Measurements from ENCODE around the gene UMODL1.
A peak's percentile ranks its signal among the peaks of the same experiment; 100 is the strongest.

The UMODL1 gene
- long read RNA-seq, donor 1, result 0 reads
- long read RNA-seq, donor 2, result 0 reads
- long read RNA-seq, donor 3, result 0 reads
- long read RNA-seq, donor 4, result 0 reads
- long read RNA-seq, donor 5, result 0 reads
- long read RNA-seq, donor 6, result 0 reads
- long read RNA-seq, donor 7, result 0 reads
- long read RNA-seq, donor 8, result 0 reads

GRCh38 chr21:42071146-42071737 is at the start of gene UMODL1:
TSS of gene UMODL1 (plus strand) at chr21:42071317. CDS start at chr21:42071317, 0 bp downstream.
- DNase-seq, result no peak

- peak; percentile 30 for DNase-seq
These were observed 49.6 kb upstream of the UMODL1 start for GRCh38 chr21:42021371-42022090.

- no peak for DNase-seq
These were observed 49.1 kb upstream of the UMODL1 start for GRCh38 chr21:42022091-42022430.

GRCh38 chr21:42022906-42023305 is 48.2 kb upstream of the UMODL1 start:
- no peak for DNase-seq

GRCh38 chr21:42025376-42026081 is 45.6 kb upstream of the UMODL1 start:
- DNase-seq, result no peak

GRCh38 chr21:42026082-42026435 is 45.1 kb upstream of the UMODL1 start:
- DNase-seq, result peak; percentile 41

- no peak for DNase-seq
These were observed 43.9 kb upstream of the UMODL1 start for GRCh38 chr21:42027085-42027821.

GRCh38 chr21:42027822-42028765 is 43.0 kb upstream of the UMODL1 start:
- no peak for DNase-seq

GRCh38 chr21:42028766-42029425 is 42.2 kb upstream of the UMODL1 start:
- DNase-seq, result no peak

- DNase-seq, result no peak
These were observed 40.8 kb upstream of the UMODL1 start for GRCh38 chr21:42030311-42030710.

GRCh38 chr21:42031241-42031640 is 39.9 kb upstream of the UMODL1 start:
- no peak for DNase-seq

- DNase-seq, result no peak
These were observed 39.3 kb upstream of the UMODL1 start for GRCh38 chr21:42031816-42032215.

GRCh38 chr21:42032266-42032665 is 38.9 kb upstream of the UMODL1 start:
- DNase-seq, result no peak

GRCh38 chr21:42032968-42033367 is 38.1 kb upstream of the UMODL1 start:
- DNase-seq, result no peak

GRCh38 chr21:42036313-42036712 is 34.8 kb upstream of the UMODL1 start:
- DNase-seq, result no peak

GRCh38 chr21:42037516-42037915 is 33.6 kb upstream of the UMODL1 start:
- DNase-seq, result no peak

GRCh38 chr21:42037943-42038342 is 33.2 kb upstream of the UMODL1 start:
- DNase-seq, result no peak

- DNase-seq, result no peak
These were observed 32.7 kb upstream of the UMODL1 start for GRCh38 chr21:42038393-42038792.

GRCh38 chr21:42038826-42039425 is 32.2 kb upstream of the UMODL1 start:
- DNase-seq, result no peak

- DNase-seq, result no peak
These were observed 31.6 kb upstream of the UMODL1 start for GRCh38 chr21:42039470-42039901.
